ENCODE measurements around the gene EFTUD2.
"Not testable (repeated sequence)": the region's sequence is repeated elsewhere in the genome, so short reads cannot be mapped to it uniquely, and the experiment has no call there.

The EFTUD2 gene

DNA sequence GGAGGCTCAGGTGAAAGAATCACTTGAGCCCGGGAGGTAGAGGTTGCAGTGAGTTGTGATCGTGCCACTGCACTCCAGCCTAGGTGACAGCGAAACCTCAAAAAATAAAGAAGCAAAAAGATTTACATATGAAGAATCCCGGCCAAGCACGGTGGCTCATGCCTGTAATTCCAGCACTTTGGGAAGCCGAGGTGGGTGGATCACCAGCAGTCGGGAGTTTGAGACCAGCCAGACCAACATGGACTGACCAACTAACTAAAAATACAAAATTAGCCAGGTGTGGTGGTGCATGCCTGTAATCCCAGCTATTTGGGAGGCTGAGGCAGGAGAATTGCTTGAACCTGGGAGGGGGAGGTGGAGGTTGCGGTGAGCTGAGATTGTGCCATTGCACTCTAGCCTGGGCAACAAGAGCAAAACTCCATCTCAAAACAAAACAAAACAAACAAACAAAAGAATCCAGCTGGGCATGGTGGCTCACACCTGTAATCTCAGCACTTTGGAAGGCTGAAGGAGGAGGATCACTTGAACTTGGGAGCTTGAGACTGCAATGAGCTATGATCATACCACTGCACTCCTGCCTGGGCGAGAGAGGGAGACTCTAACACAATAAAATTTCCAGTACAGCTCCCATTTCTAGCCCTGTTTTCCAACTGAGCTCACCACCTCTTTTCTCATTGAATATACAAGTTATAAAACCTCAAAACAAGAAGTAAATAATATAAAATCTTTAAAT, 90.4 kb downstream of the EFTUD2 start:
- not testable (repeated sequence) for DNase-seq (ENCODE audit: low read depth)

DNA sequence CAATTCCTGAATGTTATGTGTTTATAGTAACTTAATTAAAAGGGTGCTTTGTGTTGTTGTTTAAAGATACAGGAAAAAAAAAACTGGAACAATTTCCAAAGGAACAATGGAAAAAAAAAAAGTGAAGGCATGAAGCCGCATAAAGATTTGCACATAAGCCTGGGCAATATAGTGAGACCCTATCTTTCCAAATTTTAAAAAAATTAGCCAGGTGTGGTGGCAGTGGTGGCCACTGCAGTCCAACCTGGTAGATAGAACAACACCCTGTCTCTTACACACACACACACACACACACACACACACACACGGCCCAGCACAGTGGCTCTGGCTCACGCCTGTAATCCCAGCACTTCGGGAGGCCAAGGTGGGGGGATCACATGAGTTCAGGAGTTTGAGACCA, 91.1 kb downstream of the EFTUD2 start:
- no peak for DNase-seq (ENCODE audit: low read depth)

DNA sequence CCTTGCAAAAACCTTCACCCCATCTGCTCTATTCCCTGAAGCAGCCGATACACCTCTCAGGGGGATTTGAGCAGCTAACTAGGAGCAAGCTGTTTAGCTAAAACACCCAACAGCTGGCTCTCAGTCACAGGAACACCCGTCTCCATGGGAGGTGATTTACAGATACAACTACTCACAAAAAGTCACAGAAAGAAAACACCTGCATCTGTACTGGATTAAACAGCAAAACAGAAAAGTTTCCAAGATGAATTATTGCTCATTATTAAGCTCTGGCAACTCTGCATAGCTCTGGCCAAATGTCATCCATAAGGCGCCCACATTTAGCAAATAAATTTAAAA, 91.5 kb downstream of the EFTUD2 start:
- no peak for DNase-seq (ENCODE audit: low read depth)

DNA sequence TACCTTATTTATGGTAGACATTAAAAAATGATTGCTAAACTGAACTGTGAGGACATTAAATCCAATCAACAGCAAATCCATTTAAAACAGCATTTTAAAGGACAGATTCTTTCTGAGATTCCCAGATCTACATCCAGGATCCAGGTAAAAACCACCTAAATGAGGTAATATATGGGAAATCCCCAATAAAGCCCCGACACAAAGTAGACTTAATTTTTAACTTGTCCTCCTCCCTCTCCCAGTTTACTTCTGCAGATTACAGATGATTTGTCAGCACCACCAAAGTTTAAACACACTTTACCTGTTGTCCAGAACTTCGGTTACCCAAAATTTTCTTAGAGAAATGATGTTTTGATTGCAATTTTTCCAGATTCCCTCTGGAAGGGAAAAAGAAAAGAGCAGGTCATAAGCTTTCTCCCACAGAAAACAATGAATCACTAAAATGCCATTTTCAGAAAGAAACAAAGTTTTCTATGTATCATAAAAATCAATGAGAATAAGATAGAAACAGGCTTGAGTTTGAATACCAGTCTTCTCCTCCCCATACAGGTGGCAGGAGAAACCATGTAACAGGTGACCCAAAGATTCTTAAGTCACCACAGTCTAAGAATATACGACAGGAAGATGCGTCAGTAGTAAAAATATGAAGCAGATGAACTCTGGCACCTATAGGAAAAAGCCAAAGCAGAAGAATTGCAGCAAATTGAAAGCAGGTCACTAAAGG, 92.0 kb downstream of the EFTUD2 start:
- DNase-seq (ENCODE audit: low read depth), result no peak

DNA sequence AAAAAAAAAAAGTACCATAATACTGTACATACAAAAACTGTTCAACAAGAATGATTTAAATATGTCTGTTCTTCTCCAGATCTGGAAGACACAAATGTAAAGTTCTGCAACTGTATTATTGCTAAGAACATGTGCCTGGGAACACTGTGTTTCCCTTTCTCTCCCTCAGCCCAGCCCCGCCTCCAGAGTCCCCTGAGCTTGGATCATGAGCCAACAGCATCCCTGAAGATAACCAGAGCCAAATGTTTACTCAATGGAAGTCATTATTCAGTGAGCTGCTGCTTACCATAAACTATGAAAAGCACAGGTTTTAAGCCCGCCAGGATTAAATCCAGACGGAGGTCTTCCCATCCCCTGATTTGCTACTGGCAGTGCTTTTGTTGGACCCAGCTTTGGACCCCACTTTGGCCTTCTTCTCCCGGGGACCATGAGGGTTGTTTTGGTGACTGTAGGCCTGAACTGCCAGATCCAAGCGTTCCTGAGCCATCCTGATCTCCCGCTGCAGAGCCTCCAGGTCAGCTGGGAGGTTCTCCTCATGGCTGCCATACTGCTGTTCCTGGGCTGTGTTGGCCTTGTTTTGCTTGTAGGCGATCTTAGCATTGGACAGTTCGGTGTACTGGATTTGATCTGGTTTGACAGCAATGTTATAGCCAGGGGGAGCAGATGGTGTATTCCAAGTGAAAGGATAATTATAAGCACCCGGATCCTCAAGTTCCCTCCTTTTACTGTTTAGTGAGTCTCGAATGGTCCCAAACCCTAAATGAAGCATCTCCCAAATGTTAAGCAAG, 94.7 kb downstream of the EFTUD2 start:
- no peak for DNase-seq (ENCODE audit: low read depth)

DNA sequence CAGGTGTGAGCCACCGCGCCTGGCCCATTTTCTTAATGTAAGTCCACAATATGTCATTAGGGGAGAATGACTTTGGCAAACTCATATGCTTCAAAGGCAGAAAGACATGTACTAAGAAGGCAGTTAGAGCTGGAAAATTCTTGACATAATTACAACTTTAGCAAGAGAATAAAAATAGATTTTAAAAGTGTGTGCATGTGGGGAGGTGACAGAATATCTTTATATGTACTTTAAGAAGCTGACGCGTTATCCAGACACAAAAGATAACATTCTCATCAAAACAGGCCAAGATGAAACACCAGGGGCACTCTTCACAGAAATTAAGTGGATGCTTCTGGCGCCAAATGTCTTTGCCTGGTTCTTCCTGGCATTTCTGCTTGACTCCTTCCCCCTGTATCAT, 97.4 kb downstream of the EFTUD2 start:
- DNase-seq (ENCODE audit: low read depth), result no peak

Data from HS-5 (cell line).